ENCODE results near the gene CDHR5. TPM values are rescaled to one million over a fixed set of nuclear protein-coding genes. Genes with fewer than 3 reads are reported as not detected.

The CDHR5 gene
- total RNA-seq, 3 donors from 2014 or later, result 195 to 549 (median 316) TPM

DNA sequence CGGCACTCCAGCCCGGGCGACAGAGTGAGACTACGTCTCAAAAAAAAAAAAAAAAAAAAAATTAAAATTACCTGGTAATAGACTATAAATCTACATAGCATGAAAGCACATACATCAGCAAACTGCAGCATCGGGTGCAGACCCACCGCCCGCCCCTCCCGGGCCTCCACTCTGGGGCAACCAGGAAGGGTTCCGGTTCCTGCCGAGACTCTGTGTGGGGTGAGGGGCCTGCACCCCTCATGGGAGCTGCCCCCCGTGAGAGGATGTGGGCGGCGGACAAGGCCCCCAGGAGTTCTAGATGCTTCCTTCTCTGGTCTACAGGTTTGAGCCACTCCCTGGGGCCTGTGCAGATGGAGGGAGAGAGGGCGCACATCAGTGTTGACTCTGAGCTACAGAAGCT is 21.5 kb upstream of the CDHR5 start:
- intact Hi-C loops (cut with DNase I, micrococcal nuclease), result no loop called here
- H3K36me3 ChIP-seq (ENCODE audit: low read depth), result no peaks in the 10 kb centered on the region
- no peak overlapping the region for H3K4me3 ChIP-seq

DNA sequence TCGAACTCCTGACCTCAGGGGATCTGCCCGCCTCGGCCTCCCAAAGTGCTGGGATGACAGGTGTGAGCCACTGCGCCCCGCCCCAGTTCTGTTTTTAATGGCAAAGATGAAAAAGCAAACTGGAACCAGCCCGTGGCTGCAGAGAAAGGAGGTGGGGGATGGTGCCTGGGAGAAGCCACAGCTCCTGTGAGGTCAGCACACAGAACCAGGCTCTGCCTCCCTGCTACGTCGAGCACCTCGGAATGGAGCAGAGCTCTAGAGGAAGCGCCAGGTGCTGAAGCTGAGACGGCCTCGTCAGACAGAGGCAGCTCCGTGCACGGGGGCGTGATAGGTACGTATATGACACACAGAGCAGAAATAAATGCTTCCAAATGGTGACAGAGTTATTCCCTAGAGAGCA is 20.8 kb upstream of the CDHR5 start:
- Histone ChIP-seq H3K4me1 (ENCODE audit: low read depth) (no peaks in the 10 kb centered on the region), H3K9me3 (no peaks in the 10 kb centered on the region), H3K4me3 (no peak overlapping the region), H3K36me3 (ENCODE audit: low read depth) (no peaks in the 10 kb centered on the region)
- TF ChIP-seq, protein P1, sequence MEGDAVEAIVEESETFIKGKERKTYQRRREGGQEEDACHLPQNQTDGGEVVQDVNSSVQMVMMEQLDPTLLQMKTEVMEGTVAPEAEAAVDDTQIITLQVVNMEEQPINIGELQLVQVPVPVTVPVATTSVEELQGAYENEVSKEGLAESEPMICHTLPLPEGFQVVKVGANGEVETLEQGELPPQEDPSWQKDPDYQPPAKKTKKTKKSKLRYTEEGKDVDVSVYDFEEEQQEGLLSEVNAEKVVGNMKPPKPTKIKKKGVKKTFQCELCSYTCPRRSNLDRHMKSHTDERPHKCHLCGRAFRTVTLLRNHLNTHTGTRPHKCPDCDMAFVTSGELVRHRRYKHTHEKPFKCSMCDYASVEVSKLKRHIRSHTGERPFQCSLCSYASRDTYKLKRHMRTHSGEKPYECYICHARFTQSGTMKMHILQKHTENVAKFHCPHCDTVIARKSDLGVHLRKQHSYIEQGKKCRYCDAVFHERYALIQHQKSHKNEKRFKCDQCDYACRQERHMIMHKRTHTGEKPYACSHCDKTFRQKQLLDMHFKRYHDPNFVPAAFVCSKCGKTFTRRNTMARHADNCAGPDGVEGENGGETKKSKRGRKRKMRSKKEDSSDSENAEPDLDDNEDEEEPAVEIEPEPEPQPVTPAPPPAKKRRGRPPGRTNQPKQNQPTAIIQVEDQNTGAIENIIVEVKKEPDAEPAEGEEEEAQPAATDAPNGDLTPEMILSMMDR (IDR thresholded peaks at IDR 0.05), result no peak
- ATAC-seq, result no peak
- intact Hi-C loops (cut with DNase I, micrococcal nuclease), result no loop called here
- no peak for DNase-seq

More for the DNA sequence above, 21.5 kb upstream of the CDHR5 start:
- TF ChIP-seq, protein P1 (IDR thresholded peaks at IDR 0.05), result no peak
- no peaks in the 10 kb centered on the region for H3K9me3 ChIP-seq
- ATAC-seq, result no peak
- no peaks in the 10 kb centered on the region for H3K4me1 ChIP-seq (ENCODE audit: low read depth)
- DNase-seq, result no peak

DNA sequence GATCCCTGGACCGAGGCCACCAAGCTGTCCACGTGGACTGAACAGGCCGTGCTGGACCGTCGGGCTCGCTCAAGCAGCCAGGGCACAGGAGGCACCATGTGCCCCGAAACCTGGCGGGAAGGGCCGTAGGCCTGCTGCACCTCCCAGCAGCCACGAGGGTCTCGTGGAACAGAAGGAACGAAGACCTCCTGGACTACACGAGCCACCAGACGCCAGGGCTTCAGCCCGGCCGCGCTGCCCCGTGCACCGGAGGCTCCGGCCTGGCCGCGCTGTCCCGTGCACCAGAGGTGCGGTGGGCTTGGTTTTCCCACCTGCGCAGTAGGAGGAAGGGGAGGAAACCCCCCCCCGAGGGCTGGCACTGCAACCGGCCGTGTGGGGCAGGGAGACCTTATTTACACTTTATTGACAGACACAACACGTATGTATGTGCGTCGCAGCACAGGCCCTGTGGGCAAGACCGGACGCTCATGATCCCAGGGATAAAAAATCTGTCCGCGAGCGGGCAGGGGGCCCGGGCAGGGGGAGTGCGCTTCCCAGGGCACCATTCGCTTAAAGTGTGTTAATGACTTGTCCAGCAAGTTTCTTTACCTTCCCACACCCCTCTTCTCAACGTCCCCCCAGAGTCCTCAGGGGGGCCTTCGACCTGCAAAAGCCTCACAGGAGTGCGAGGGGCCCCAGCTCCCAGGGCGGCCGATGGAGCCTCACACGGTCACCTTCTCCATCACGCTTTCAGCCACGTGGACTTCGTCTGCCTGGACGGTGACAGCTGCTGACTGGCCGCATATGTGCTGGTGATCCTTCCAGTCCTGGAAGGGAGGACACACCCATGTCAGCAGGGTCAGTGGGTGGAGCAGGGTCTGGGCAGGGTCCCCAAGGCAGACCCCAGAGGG is 19.3 kb upstream of the CDHR5 start:
- ATAC-seq, result no peak
- intact Hi-C loops (cut with DNase I, micrococcal nuclease), result no loop called here
- H3K4me1 ChIP-seq (ENCODE audit: low read depth), result no peaks in the 10 kb centered on the region
- H3K4me3 ChIP-seq, result no peak overlapping the region
- no peaks in the 10 kb centered on the region for H3K9me3 ChIP-seq
- no peaks in the 10 kb centered on the region for H3K36me3 ChIP-seq (ENCODE audit: low read depth)
- TF ChIP-seq, protein P1 (IDR thresholded peaks at IDR 0.05), result no peak
- DNase-seq, result no peak

DNA sequence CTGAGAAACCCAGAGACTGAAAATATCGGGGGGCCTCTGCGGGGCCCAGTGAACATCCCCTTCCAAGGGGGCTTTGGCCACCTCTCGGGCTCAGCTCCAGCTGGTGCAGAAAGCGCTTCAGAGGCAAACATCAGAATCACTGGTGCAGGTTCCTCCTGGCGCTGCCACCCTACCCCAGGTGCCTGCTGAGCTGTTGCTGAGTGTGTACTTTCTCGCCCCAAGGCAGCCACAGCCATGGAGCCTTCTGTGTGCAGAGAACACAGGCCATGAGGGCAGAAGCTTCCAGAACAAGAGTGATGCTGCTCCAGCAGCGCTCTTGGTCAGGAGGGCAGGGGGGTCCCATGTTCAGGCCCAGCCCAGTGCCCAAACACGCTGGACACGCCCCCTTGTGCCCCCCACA is 18.6 kb upstream of the CDHR5 start:
- Histone ChIP-seq H3K36me3 (ENCODE audit: low read depth) (no peaks in the 10 kb centered on the region), H3K9me3 (no peaks in the 10 kb centered on the region), H3K4me1 (ENCODE audit: low read depth) (no peaks in the 10 kb centered on the region), H3K4me3 (no peak overlapping the region)
- intact Hi-C loops (cut with DNase I, micrococcal nuclease), result no loop called here
- TF ChIP-seq, protein P1 (IDR thresholded peaks at IDR 0.05), result no peak
- no peak for DNase-seq
- ATAC-seq, result no peak

DNA sequence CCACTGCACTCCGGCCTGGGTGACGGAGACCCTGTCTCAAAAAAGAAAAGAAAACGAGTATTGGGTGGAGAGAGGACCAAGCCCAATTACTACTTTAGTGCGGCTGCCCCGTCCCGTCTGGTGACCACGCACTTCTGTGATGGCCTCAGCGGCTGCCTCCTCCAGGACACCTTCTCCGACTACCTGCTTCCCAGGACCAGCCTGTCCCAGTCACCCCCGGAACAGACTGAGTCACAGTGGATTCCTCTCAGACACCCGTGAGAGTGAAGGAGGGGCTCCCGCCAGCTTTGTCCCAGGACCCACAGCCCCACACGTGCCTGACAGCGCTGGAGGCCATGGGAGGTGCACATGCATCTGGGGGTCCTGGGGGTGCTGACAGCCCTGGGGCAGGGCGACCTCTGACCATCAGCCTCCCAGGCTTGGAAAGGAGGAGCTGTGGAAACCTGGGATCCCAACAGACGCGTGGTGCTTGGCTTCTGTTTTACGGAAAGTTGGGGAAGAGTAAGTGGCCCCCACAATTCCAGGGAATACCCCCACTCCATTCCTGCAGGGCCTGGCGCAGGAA is 17.1 kb upstream of the CDHR5 start:
- TF ChIP-seq, protein P1 (IDR thresholded peaks at IDR 0.05), result no peak
- DNase-seq, result no peak
- ATAC-seq, result no peak
- Histone ChIP-seq H3K36me3 (ENCODE audit: low read depth) (no peaks in the 10 kb centered on the region), H3K4me3 (no peak overlapping the region), H3K9me3 (no peaks in the 10 kb centered on the region), H3K4me1 (ENCODE audit: low read depth) (peaks cover 6% of the 10 kb centered on the region)
- intact Hi-C loops (cut with DNase I, micrococcal nuclease), result no loop called here
